ENCODE data around the gene LRRN4.

DNA sequence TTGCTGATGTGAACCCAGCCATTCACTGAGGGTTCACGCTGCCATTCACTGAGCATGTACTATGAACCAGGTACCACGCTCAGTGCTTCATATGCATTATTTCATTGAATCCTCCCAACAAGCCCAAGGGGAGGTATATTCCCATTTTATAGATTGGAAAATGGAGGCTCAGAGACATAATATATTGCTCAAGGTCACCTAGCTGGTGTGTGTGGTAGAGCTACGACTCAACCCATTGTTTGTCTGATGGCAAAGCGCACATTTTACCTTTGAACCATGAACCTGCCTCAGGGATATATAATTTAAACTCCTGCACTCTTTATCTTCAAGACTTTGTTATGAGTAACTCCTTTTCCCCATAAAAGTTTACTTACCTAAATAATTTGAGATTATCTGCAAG lies 40.7 kb upstream of the LRRN4 start:
- TF ChIP-seq CTCF (IDR thresholded peaks at IDR 0.05), result no peak
- no peak for TF ChIP-seq POLR2A (IDR thresholded peaks at IDR 0.05)
- no peak for TF ChIP-seq EP300 (IDR thresholded peaks at IDR 0.05)

Data from tibial nerve (tissue), 4 donors.